A673 (cell line): ENCODE data around the gene RAD50. TPM values are rescaled to one million over a fixed set of nuclear protein-coding genes. Genes with fewer than 3 reads are reported as not detected.

Experiments used
- BruUV-seq: library from RNA; stranded (reverse); fragments of 400-500 nt; replicated peaks from 2 replicates; lab custom pipeline; 2021; lab: Mats Ljungman, UMichigan
- CTCF ChIA-PET: fragments of 300-600 bp; sonication (Branson Sonifier 250); formaldehyde crosslinking; loops from one replicate; lab custom pipeline; 2022; ENCODE audit warnings: antibody characterized with exemption; lab: Charles Lee
- POLR2A ChIA-PET: fragments of 300-600 bp; sonication (Branson Sonifier 250); formaldehyde crosslinking; loops from one replicate; lab custom pipeline; 2022; ENCODE audit warnings: antibody characterized with exemption; ENCODE audit not compliant: low non-redundant PET; lab: Charles Lee
- DNase-seq: peaks from one replicate; pipeline ENCODE4 v3.0.0-alpha.2; 2015; ENCODE audit warnings: low spot score
- H3K27ac ChIP-seq: fragments of 200-600 bp; sonication (generic); 2 replicates; pipeline ENCODE4 v1.5.1; 2016; ENCODE audit warnings: mixed run types, low read depth, mild to moderate bottlenecking, mixed read lengths, antibody characterized with exemption, low read length; ENCODE audit not compliant: poor library complexity, severe bottlenecking
- H3K27me3 ChIP-seq: fragments of 200-600 bp; sonication (generic); replicated peaks from 2 replicates; pipeline ENCODE4 v1.6.1; 2017; ENCODE audit warnings: mixed run types, low read depth, mild to moderate bottlenecking, mixed read lengths, antibody characterized with exemption, low read length; ENCODE audit not compliant: insufficient read depth, poor library complexity
- H3K36me3 ChIP-seq: fragments of 200-600 bp; sonication (generic); 2 replicates; pipeline ENCODE4 v1.6.1; 2016; ENCODE audit warnings: mixed run types, mild to moderate bottlenecking, mixed read lengths, antibody characterized with exemption, low read length; ENCODE audit not compliant: insufficient read depth, poor library complexity, severe bottlenecking
- H3K4me1 ChIP-seq: fragments of 200-600 bp; sonication (generic); 2 replicates; pipeline ENCODE4 v1.6.1; 2017; ENCODE audit warnings: mixed run types, mild to moderate bottlenecking, mixed read lengths, antibody characterized with exemption, low read length; ENCODE audit not compliant: insufficient read depth, poor library complexity, severe bottlenecking
- H3K4me3 ChIP-seq: fragments of 200-600 bp; sonication (generic); 2 replicates; pipeline ENCODE4 v1.5.1; 2016; ENCODE audit warnings: low read depth, mixed run types, mild to moderate bottlenecking, mixed read lengths, low read length; ENCODE audit not compliant: poor library complexity, severe bottlenecking
- H3K9me3 ChIP-seq: fragments of 200-600 bp; sonication (generic); 2 replicates; pipeline ENCODE4 v1.6.1; 2016; ENCODE audit warnings: mixed run types, low read depth, mild to moderate bottlenecking, mixed read lengths, antibody characterized with exemption, low read length; ENCODE audit not compliant: poor library complexity, severe bottlenecking
- EZH2 ChIP-seq: fragments of 200-600 bp; sonication (generic); IDR thresholded peaks from 2 replicates; pipeline ENCODE4 v1.6.1; 2017; ENCODE audit warnings: borderline replicate concordance, low read depth, mild to moderate bottlenecking, mixed read lengths, antibody characterized with exemption, low read length; ENCODE audit not compliant: poor library complexity, severe bottlenecking
- intact Hi-C: fragments of 100-400 bp; cut with micrococcal nuclease; formaldehyde crosslinking; loops from one replicate; pipeline ENCODE4 v1.10.0; 2022; ENCODE audit not compliant: unreplicated experiment
- total RNA-seq: library from RNA; stranded (reverse); gene quantifications from 2 replicates; pipeline ENCODE4 v1.2.3, GENCODE V29; 2021
- TF ChIP-seq, protein P1 (sequence below): fragments of 300-800, 200-600 bp; sonication (generic); conservative IDR thresholded peaks from 2 replicates; pipeline ENCODE4 v1.5.1; 2017; ENCODE audit warnings: low read depth, mild to moderate bottlenecking, antibody characterized with exemption, low read length, moderate library complexity, mixed read lengths

The RAD50 gene
- total RNA-seq, 1 experiment from 2014 or later: 43.6 TPM

DNA sequence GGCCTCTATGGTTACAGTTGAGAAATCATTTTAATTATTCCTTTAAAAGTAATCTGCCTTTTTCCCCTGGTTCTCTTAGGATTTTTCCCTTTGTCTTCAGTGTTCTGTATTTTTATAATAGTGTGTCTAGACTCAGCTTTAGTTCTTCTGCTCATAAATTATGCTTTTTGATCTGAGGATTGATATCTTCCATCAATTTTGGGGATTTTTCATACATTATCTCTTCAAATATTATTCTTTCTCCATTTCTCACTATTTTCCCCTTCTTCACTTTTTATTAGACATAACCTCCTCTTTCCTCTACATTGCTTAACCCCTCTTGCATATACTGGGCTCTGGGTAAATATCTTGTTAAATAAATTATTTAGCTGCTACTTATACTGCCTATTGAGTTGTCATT, 64.9 kb downstream of the RAD50 start:
- Histone ChIP-seq H3K9me3 (no peaks in the 10 kb centered on the region), H3K4me1 (no peaks in the 10 kb centered on the region), H3K36me3 (peaks cover 31% of the 10 kb centered on the region), H3K27ac (no peak overlapping the region), H3K27me3 (no peaks in the 10 kb centered on the region), H3K4me3 (no peak overlapping the region)
- intact Hi-C loops: no loop called here
- TF ChIP-seq, protein P1, sequence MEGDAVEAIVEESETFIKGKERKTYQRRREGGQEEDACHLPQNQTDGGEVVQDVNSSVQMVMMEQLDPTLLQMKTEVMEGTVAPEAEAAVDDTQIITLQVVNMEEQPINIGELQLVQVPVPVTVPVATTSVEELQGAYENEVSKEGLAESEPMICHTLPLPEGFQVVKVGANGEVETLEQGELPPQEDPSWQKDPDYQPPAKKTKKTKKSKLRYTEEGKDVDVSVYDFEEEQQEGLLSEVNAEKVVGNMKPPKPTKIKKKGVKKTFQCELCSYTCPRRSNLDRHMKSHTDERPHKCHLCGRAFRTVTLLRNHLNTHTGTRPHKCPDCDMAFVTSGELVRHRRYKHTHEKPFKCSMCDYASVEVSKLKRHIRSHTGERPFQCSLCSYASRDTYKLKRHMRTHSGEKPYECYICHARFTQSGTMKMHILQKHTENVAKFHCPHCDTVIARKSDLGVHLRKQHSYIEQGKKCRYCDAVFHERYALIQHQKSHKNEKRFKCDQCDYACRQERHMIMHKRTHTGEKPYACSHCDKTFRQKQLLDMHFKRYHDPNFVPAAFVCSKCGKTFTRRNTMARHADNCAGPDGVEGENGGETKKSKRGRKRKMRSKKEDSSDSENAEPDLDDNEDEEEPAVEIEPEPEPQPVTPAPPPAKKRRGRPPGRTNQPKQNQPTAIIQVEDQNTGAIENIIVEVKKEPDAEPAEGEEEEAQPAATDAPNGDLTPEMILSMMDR: no peak
- no peak for TF ChIP-seq EZH2
- no peak for DNase-seq
- CTCF ChIA-PET: no interaction called here
- BruUV-seq: no TSS peak
- POLR2A ChIA-PET: no interaction called here

DNA sequence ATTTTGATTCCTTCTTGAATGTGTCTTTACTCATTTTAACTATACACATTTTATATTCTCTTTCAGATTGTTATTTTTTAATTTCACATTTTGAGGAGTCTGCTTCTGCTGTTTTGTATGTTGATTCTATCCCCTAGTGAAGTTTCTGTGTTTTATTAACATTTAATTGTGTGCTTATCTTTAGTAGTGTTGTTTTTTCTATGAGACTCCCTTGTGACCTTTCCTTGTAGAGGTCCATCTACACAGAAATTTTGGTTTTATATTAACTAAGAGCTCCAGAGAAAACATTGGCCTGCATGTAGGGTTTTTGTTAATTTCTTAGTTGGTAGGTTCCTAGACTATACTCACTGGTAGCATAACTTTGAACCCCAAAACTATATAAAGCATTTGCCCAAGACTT, 65.8 kb downstream of the RAD50 start:
- CTCF ChIA-PET: interaction anchor here (0.6 kb wide), 1 partner anchor 127 kb away, joined by 9 read pairs; no protein-coding TSS in a partner anchor
- intact Hi-C loops: no loop called here
- POLR2A ChIA-PET: no interaction called here

DNA sequence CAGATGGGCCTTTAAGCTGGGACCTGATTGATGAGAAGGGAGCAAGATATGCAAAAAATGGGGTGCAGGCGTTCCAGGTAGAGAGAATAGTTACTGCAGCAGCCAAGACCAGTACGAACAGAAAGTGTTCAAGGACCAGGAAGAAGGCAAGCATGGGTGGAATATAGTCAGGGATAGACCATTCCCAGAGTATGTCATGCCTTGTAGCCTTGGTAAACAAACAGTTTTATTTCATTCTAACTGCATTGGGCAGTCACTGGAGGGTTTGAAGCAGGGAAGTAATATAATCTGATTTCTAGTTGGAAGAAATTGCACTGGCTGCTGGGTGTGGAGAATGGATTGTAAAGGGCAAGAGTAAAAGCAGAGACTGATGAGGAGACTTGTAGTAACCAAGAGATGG, 70.7 kb downstream of the RAD50 start:
- no peaks in the 10 kb centered on the region for H3K36me3 ChIP-seq
- no peak overlapping the region for H3K4me3 ChIP-seq
- intact Hi-C loops: no loop called here
- no peak for DNase-seq
- H3K27ac ChIP-seq: no peak overlapping the region
- POLR2A ChIA-PET: no interaction called here
- CTCF ChIA-PET: no interaction called here
- no peaks in the 10 kb centered on the region for H3K9me3 ChIP-seq
- H3K4me1 ChIP-seq: no peaks in the 10 kb centered on the region
- no peaks in the 10 kb centered on the region for H3K27me3 ChIP-seq
- BruUV-seq: no TSS peak
- TF ChIP-seq, protein P1: no peak
- no peak for TF ChIP-seq EZH2

More for the DNA sequence above, 65.8 kb downstream of the RAD50 start:
- Histone ChIP-seq H3K9me3 (no peaks in the 10 kb centered on the region), H3K4me3 (no peak overlapping the region), H3K27ac (no peak overlapping the region), H3K27me3 (no peaks in the 10 kb centered on the region), H3K36me3 (peaks cover 27% of the 10 kb centered on the region), H3K4me1 (no peaks in the 10 kb centered on the region)
- DNase-seq: no peak
- TF ChIP-seq, protein P1: no peak
- no peak for TF ChIP-seq EZH2
- no TSS peak for BruUV-seq
